HG02763 (cell line): Measurements from ENCODE around the gene EHMT1.

Experiments used
- ATAC-seq: cut with Tn5 transposase; IDR thresholded peaks from one replicate; pipeline ENCODE4 v1.9.1; 2021; ENCODE audit warnings: mild to moderate bottlenecking, moderate library complexity; ENCODE audit not compliant: unreplicated experiment

EHMT1 gene

GRCh38 chr9:137643921-137644320 is 25.1 kb downstream of the EHMT1 start:
- no peak for ATAC-seq

GRCh38 chr9:137645211-137645610 is 26.4 kb downstream of the EHMT1 start:
- ATAC-seq: no peak

GRCh38 chr9:137646341-137646740 is 27.5 kb downstream of the EHMT1 start:
- ATAC-seq: no peak

GRCh38 chr9:137647096-137647714 is 28.4 kb downstream of the EHMT1 start:
- no peak for ATAC-seq

GRCh38 chr9:137648396-137648795 is 29.6 kb downstream of the EHMT1 start:
- no peak for ATAC-seq

GRCh38 chr9:137649553-137649952 is 30.7 kb downstream of the EHMT1 start:
- ATAC-seq: no peak

GRCh38 chr9:137650259-137650658 is 31.5 kb downstream of the EHMT1 start:
- ATAC-seq: no peak

GRCh38 chr9:137650779-137651178 is 32.0 kb downstream of the EHMT1 start:
- ATAC-seq: no peak

GRCh38 chr9:137656416-137656815 is 37.6 kb downstream of the EHMT1 start:
- no peak for ATAC-seq

GRCh38 chr9:137657606-137658005 is 38.8 kb downstream of the EHMT1 start:
- ATAC-seq: no peak

- ATAC-seq: no peak
These were observed 40.0 kb downstream of the EHMT1 start for GRCh38 chr9:137658781-137659180.

GRCh38 chr9:137660144-137660543 is 41.3 kb downstream of the EHMT1 start:
- no peak for ATAC-seq

- no peak for ATAC-seq
These were observed 44.8 kb downstream of the EHMT1 start for GRCh38 chr9:137663584-137663983.

GRCh38 chr9:137664676-137665075 is 45.9 kb downstream of the EHMT1 start:
- ATAC-seq: no peak

- no peak for ATAC-seq
These were observed 46.4 kb downstream of the EHMT1 start for GRCh38 chr9:137665226-137665625.

GRCh38 chr9:137665697-137666512 is 47.1 kb downstream of the EHMT1 start:
- no peak for ATAC-seq

- no peak for ATAC-seq
These were observed 47.7 kb downstream of the EHMT1 start for GRCh38 chr9:137666513-137666822.

- ATAC-seq: no peak
These were observed 48.3 kb downstream of the EHMT1 start for GRCh38 chr9:137666955-137667670.

- ATAC-seq: no peak
These were observed 49.4 kb downstream of the EHMT1 start for GRCh38 chr9:137668203-137668602.

GRCh38 chr9:137669261-137669672 is 50.5 kb downstream of the EHMT1 start:
- no peak for ATAC-seq

GRCh38 chr9:137670391-137671195 is 51.8 kb downstream of the EHMT1 start:
- ATAC-seq: no peak
